ENCODE measurements around the gene SUCNR1.

- TF ChIP-seq ATAD3A (CRISPR knock-in tag; IDR thresholded peaks at IDR 0.05) = no peak
- no peak for TF ChIP-seq FOXP4 (CRISPR knock-in tag; IDR thresholded peaks at IDR 0.05)
Observed at GRCh38 chr3:151856641-151857040, 16.8 kb upstream of the SUCNR1 start.
